Gastroesophageal sphincter (tissue), 2 donors: ENCODE measurements around the gene KDM6A.

Source experiments
- EP300 ChIP-seq: sonication (generic); formaldehyde crosslinking; IDR thresholded peaks from one replicate; pipeline ENCODE4 v1.6.1; 2017; ENCODE audit warnings: antibody characterized with exemption, mild to moderate bottlenecking
- POLR2A ChIP-seq, 2 donors: fragments of 450-650 bp; IDR thresholded peaks; one replicate each; pipeline ENCODE4 v1.6.1; 2017; ENCODE audit warnings: antibody characterized with exemption in 2 of 2, mild to moderate bottlenecking in 2 of 2, moderate library complexity in 1 of 2

- TF ChIP-seq EP300 (no peak), POLR2A (IDR thresholded peaks at IDR 0.05) (no peak)
Measured at GRCh38 chrX:45068569-45068968, 195.6 kb downstream of the KDM6A start.
